Measurements from ENCODE around the gene PIEZO2.

DNA sequence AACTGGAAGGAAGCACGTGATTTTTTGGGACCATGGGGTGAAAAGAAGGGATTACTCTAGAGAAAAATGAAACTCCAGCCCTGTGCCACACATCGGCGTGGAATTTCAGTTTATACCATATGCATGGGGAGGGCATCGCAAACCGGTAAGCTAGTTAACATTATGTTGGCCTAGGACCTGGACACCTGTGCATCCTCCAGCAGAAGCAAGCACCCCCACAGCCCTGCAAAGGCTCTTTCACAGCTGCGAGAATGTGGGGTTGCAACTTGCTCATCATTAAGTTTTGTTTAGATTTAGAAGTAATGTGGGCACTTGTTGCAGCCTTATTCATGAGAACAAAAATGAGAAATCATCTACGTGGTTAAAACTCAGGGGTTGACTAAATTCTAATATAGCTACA is 299.2 kb downstream of the PIEZO2 start:
- TF ChIP-seq, protein P1, sequence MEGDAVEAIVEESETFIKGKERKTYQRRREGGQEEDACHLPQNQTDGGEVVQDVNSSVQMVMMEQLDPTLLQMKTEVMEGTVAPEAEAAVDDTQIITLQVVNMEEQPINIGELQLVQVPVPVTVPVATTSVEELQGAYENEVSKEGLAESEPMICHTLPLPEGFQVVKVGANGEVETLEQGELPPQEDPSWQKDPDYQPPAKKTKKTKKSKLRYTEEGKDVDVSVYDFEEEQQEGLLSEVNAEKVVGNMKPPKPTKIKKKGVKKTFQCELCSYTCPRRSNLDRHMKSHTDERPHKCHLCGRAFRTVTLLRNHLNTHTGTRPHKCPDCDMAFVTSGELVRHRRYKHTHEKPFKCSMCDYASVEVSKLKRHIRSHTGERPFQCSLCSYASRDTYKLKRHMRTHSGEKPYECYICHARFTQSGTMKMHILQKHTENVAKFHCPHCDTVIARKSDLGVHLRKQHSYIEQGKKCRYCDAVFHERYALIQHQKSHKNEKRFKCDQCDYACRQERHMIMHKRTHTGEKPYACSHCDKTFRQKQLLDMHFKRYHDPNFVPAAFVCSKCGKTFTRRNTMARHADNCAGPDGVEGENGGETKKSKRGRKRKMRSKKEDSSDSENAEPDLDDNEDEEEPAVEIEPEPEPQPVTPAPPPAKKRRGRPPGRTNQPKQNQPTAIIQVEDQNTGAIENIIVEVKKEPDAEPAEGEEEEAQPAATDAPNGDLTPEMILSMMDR (IDR thresholded peaks at IDR 0.05 in 4 of 5, conservative IDR thresholded peaks at IDR 0.05 in 1 of 5), result no peak
- no peak for TF ChIP-seq POLR2A (IDR thresholded peaks at IDR 0.05)
